Measurements from ENCODE around the gene SF1. TPM values are rescaled to one million over a fixed set of nuclear protein-coding genes. Genes with fewer than 3 reads are reported as not detected.

The SF1 gene
- total and polyA plus RNA-seq, 5 experiments from 2014 or later: 87.0 to 1,057 (median 138) TPM

DNA sequence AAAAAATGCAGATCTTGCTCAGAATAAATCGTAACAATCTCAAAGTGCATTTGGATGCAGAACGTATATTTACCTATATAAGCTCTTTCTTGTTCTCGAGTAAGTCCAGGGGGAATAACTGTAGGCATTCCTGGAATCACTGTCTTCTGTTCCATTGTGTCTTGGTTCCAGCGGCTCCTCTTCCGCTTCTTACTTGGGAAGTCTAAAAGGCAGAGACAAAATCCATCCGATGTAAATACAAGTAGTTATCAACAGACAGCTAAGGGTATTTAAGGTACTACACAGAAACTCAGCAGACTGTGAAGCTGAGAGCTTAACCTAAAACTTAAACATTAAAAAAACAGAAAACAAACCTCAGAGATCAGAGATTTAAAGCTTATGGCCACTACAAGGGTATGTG lies 1.9 kb downstream of the SF1 start:
- Mint-ChIP-seq H3K27ac (peak overlapping the region; percentile 80 to 97 (median 94)), H3K27me3 (peaks cover 0 to 5% (median 0%) of the 10 kb centered on the region in 5 donors), H3K4me3 (peak overlapping the region; percentile 88 to 97 (median 94)), H3K36me3 (peaks cover 29 to 60% (median 48%) of the 10 kb centered on the region in 3 donors), H3K9me3 (no peaks in the 10 kb centered on the region), H3K4me1 (peaks cover 31 to 87% (median 80%) of the 10 kb centered on the region in 4 donors)
- POLR2A ChIA-PET: interaction anchor here (0.7 to 39.5 kb wide), 6 partner anchors 18 to 549 kb away, joined by 3 to 2320 read pairs (median 42); partner anchors contain the start of genes EHD1, MAP4K2, PYGM and RASGRP2
- no peak for ATAC-seq
- no peak for DNase-seq

DNA sequence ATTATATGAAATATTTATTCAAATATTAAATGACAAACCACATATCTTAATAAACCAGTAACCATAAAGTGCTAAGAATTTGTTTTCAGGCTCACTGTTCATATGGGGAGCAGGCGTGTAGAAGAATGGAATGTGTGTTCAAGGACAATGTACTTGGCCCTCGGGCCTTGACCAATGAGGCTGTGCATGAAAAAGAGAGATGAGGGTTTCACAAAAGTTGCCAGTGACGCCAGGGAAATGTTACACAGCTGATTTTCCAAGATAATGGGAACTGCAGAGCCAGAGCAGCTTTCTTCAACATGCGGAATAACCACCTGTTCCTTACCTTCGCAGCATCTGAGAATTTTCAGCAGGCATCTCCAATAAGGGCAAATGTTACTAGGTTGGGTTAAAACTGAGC lies 4.2 kb downstream of the SF1 start:
- no peak for ATAC-seq
- POLR2A ChIA-PET: interaction anchor here (1.0 to 39.5 kb wide), 4 partner anchors 18 to 87 kb away, joined by 3 to 2320 read pairs (median 69); partner anchors contain the start of genes MAP4K2, PYGM and RASGRP2
- Mint-ChIP-seq H3K4me3 (peak overlapping the region in 9 of 10 donors; percentile 26 to 97 (median 93)), H3K27ac (peak overlapping the region in 7 of 10 donors; percentile 56 to 91 (median 78)), H3K36me3 (peaks cover 35 to 83% (median 66%) of the 10 kb centered on the region in 3 donors), H3K4me1 (peaks cover 35 to 85% (median 80%) of the 10 kb centered on the region in 4 donors), H3K27me3 (peaks cover 0 to 5% (median 0%) of the 10 kb centered on the region in 5 donors), H3K9me3 (no peaks in the 10 kb centered on the region)
- peak in 1 of 10 donors; percentile 1 for DNase-seq

DNA sequence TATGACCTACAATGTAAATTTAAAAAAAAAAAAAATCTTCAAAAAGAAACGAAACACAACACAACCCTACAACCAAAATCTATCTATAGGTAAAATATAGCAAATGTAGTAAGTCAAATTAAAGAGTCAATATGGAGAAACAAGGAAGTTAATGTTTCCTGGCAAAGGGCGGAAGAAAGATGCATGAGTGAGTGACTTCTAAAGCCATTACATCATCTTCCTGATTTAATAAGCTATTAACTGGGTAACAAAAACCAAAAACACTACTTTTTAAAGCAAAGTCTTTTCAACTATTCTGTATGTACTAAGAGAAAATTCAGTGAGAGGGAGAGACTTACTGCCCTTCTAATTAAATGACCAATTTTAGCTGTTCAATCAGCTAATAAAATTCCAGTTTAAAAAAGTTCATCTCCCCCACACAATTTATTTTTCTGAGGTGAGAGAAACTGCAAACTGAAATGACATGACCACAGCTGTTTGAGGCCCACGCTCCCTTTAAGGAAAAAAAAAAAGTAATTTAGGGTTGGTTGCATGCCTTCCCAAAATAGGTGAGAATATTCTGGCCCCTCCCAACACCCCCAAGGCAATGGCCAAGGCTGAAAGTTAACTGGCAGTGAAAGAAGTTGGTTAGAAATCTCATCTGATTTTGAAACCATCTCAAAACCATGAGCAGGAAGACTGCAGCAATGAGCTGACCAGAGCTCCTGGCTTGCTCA lies 5.9 kb downstream of the SF1 start:
- Mint-ChIP-seq H3K27ac (peak overlapping the region; percentile 40 to 91 (median 84)), H3K27me3 (no peaks in the 10 kb centered on the region), H3K36me3 (peaks cover 40 to 98% (median 77%) of the 10 kb centered on the region in 3 donors), H3K4me1 (peaks cover 42 to 98% (median 95%) of the 10 kb centered on the region in 4 donors), H3K9me3 (no peaks in the 10 kb centered on the region), H3K4me3 (peak overlapping the region; percentile 44 to 95 (median 71))
- DNase-seq: no peak
- POLR2A ChIA-PET: interaction anchor here (0.7 to 45.2 kb wide), 7 partner anchors 2 to 1833 kb away, joined by 3 to 2320 read pairs (median 5); partner anchors contain the start of genes MEN1, PYGM, RASGRP2 and SF1
- no peak for ATAC-seq

DNA sequence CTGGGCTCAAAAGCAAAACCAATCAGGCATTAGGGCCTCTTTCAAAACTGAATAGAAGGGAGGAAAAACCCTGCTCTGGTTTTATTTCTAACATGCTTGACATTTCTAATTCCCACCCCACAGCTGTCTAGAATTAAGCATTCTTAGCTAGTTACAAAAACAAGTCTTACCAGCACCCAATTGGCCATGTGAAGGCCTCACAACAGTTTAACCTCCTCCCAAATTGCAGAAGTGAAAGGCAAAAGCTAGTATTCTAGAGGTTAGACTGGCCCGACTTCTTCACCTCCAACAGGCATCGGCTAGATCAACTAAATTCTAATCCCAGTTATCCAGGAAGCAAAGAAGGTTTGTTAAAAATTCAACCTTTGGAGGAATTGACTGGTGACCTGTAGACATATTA lies 6.5 kb downstream of the SF1 start:
- Mint-ChIP-seq H3K27me3 (no peaks in the 10 kb centered on the region), H3K36me3 (peaks cover 34 to 98% (median 75%) of the 10 kb centered on the region in 3 donors), H3K4me1 (peaks cover 38 to 98% (median 96%) of the 10 kb centered on the region in 4 donors), H3K4me3 (peak overlapping the region in 9 of 10 donors; percentile 44 to 95 (median 73)), H3K27ac (peak overlapping the region in 9 of 10 donors; percentile 40 to 91 (median 85)), H3K9me3 (no peaks in the 10 kb centered on the region)
- POLR2A ChIA-PET: interaction anchor here (0.7 to 45.2 kb wide), 7 partner anchors 1 to 1833 kb away, joined by 3 to 2320 read pairs (median 5); partner anchors contain the start of genes MEN1, PYGM, RASGRP2 and SF1
- no peak for DNase-seq
- ATAC-seq: no peak

DNA sequence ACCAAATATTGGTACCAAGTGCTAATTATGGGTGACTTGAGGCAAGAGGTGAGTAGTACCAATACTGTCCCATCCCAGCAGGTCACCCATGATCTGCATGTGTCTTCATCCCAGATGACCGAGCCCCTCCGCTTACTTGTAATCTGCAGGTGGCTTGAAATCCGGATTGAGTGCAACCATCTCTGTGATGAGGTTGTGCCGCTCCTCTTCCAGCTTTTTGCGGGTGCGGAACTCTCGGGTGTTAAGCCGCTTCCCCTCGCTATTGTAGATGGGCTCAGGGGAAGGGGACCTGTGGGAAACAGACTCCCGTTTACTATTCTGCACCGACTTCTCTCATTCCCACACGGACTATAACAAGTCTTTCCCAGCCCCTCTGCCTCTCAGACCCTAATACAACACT lies 8.2 kb downstream of the SF1 start:
- H3K36me3 Mint-ChIP-seq: peaks cover 27 to 98% (median 63%) of the 10 kb centered on the region in 3 donors
- no peaks in the 10 kb centered on the region for H3K27me3 Mint-ChIP-seq
- H3K4me1 Mint-ChIP-seq: peaks cover 36 to 98% (median 91%) of the 10 kb centered on the region in 4 donors
- peak overlapping the region in 4 of 10 donors; percentile 16 to 50 (median 40) for H3K4me3 Mint-ChIP-seq
- no peaks in the 10 kb centered on the region for H3K9me3 Mint-ChIP-seq
- no peak for DNase-seq
- POLR2A ChIA-PET: interaction anchor here (0.6 to 45.2 kb wide), 6 partner anchors 1 to 453 kb away, joined by 3 to 2320 read pairs (median 5); partner anchors contain the start of genes MEN1, PYGM, RASGRP2 and SF1
- peak overlapping the region in 6 of 10 donors; percentile 11 to 91 (median 66) for H3K27ac Mint-ChIP-seq
- no peak for ATAC-seq

GRCh38 chr11:64769283-64769682 lies 9.1 kb downstream of the SF1 start:
- DNase-seq: peak in 1 of 10 donors; percentile 1
- ATAC-seq: no peak
- Mint-ChIP-seq H3K27me3 (no peaks in the 10 kb centered on the region), H3K36me3 (peaks cover 35 to 98% (median 65%) of the 10 kb centered on the region in 3 donors), H3K4me1 (peaks cover 43 to 98% (median 91%) of the 10 kb centered on the region in 4 donors), H3K4me3 (peak overlapping the region in 6 of 10 donors; percentile 9 to 67 (median 41)), H3K9me3 (no peaks in the 10 kb centered on the region), H3K27ac (peak overlapping the region; percentile 37 to 99 (median 88))
- POLR2A ChIA-PET: interaction anchor here (0.6 to 45.2 kb wide), 3 partner anchors 2 to 104 kb away, joined by 3 to 2320 read pairs (median 2320); partner anchors contain the start of genes PYGM, RASGRP2 and SF1

- POLR2A ChIA-PET: interaction anchor here (1.2 to 45.2 kb wide), 4 partner anchors 3 to 110 kb away, joined by 3 to 2320 read pairs (median 1163); partner anchors contain the start of genes PYGM, RASGRP2 and SF1
- Mint-ChIP-seq H3K27ac (peak overlapping the region; percentile 83 to 99 (median 94)), H3K9me3 (no peaks in the 10 kb centered on the region), H3K36me3 (peaks cover 30 to 90% (median 61%) of the 10 kb centered on the region in 3 donors), H3K27me3 (no peaks in the 10 kb centered on the region), H3K4me3 (peak overlapping the region in 9 of 10 donors; percentile 36 to 88 (median 78)), H3K4me1 (peaks cover 46 to 98% (median 93%) of the 10 kb centered on the region in 4 donors)
- DNase-seq (peak in 1 of 10 donors; percentile 7), ATAC-seq (no peak)
Measured at GRCh38 chr11:64768300-64768694, 10.0 kb downstream of the SF1 start.

DNA sequence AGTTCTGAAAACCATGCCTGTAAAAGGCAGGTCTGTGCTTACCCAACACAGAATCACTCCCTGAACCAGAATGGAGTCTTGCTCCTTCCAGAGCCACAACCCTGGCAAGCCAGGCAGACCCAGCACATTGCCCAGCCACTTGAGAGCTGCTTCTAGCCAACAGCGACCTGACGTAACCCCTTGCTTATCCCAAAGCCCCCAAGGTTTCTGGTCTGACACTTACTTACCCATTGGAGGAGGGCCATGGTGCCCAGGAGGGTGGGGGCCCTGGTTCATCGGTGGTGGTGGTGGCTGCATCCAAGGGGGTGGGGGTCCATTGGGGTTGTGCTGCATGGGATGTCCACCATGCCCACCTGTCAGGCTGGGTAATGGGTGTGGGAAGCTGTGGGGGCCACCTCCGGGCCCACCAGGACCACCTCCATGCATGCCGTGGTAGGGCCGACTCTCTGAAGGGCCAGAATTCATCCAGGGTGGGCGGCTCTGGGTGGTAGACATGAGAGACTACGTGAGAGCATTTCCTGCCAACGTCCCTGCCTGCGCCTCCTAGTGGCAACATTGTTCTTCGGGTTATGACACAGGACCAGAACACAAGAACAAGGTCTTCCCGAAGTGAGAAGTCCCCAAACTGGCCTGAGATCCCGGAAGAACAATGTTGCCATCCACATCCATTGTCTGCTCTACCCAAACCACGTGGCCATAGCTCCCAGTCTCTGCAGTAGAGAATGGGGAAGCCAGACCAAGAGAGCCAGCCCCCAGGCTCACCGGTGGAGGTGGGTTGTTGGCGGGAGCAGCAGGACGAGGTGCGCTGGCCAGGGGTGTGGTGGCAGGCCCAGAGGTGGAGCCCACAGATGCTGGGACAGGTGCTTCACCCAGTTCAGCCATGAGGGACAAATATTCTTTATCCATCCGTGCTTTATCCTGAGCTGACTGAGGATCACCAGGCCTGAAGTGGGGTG lies 10.7 kb downstream of the SF1 start:
- DNase-seq (peak; percentile 66 to 93 (median 82)), ATAC-seq (peak; percentile 15 to 30)
- H3K4me1 Mint-ChIP-seq: peaks cover 49 to 98% (median 93%) of the 10 kb centered on the region in 4 donors
- H3K36me3 Mint-ChIP-seq: peaks cover 27 to 90% (median 55%) of the 10 kb centered on the region in 3 donors
- no peaks in the 10 kb centered on the region for H3K27me3 Mint-ChIP-seq
- POLR2A ChIA-PET: interaction anchor here (1.2 to 45.2 kb wide), 4 partner anchors 3 to 110 kb away, joined by 3 to 2320 read pairs (median 1163); partner anchors contain the start of genes PYGM, RASGRP2 and SF1
- H3K4me3 Mint-ChIP-seq: peak overlapping the region; percentile 53 to 88 (median 78)
- H3K27ac Mint-ChIP-seq: peak overlapping the region; percentile 83 to 99 (median 94)
- no peaks in the 10 kb centered on the region for H3K9me3 Mint-ChIP-seq

DNA sequence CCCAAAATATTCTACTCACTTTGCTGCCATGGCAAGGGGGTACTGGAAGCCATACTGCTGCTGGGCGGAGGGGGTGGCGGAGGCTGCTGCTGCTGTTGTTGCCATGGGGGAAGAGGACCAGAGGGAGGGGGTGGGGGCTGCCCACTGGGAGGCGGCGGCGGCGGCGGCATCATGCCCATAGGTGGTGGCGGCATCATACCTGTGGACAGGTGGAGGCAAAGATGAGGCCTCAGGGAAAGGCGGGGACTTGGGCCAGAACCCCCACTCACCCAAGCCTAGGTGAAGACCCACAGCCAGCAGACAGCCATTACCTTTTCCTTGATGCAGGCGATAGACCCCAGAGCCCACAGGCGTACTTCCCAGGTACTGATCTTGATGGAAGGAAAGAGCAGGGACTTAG lies 11.5 kb downstream of the SF1 start:
- H3K36me3 Mint-ChIP-seq: peaks cover 25 to 87% (median 49%) of the 10 kb centered on the region in 3 donors
- H3K27me3 Mint-ChIP-seq: no peaks in the 10 kb centered on the region
- ATAC-seq (no peak), DNase-seq (no peak)
- H3K4me3 Mint-ChIP-seq: peak overlapping the region in 8 of 10 donors; percentile 38 to 88 (median 78)
- POLR2A ChIA-PET: interaction anchor here (39.5 to 45.2 kb wide), 2 partner anchors 4 to 16 kb away, joined by 2320 read pairs; partner anchors contain the start of genes PYGM, RASGRP2 and SF1
- H3K4me1 Mint-ChIP-seq: peaks cover 50 to 98% (median 93%) of the 10 kb centered on the region in 4 donors
- peak overlapping the region; percentile 83 to 99 (median 94) for H3K27ac Mint-ChIP-seq
- H3K9me3 Mint-ChIP-seq: no peaks in the 10 kb centered on the region

GRCh38 chr11:64765851-64766665 lies 12.3 kb downstream of the SF1 start:
- Mint-ChIP-seq H3K27me3 (no peaks in the 10 kb centered on the region), H3K27ac (peak overlapping the region; percentile 73 to 99 (median 95)), H3K4me3 (peak overlapping the region; percentile 55 to 93 (median 84)), H3K4me1 (peaks cover 47 to 98% (median 93%) of the 10 kb centered on the region in 4 donors), H3K36me3 (peaks cover 19 to 79% (median 43%) of the 10 kb centered on the region in 3 donors), H3K9me3 (no peaks in the 10 kb centered on the region)
- POLR2A ChIA-PET: interaction anchor here (2.5 to 45.2 kb wide), 3 partner anchors 5 to 78 kb away, joined by 6 to 2320 read pairs (median 2320); partner anchors contain the start of genes CDC42BPG, PYGM, RASGRP2 and SF1
- no peak for ATAC-seq
- DNase-seq: peak in 1 of 10 donors; percentile 26
